Activated T-helper 9 cell treated with anti-CD3 and anti-CD28 coated beads, Interleukin-2, amount 50 U/mL, for 16 hours (primary cell): Measurements from ENCODE around the gene RAX2.

Experiments
- DNase-seq: peaks from one replicate; pipeline ENCODE4 v3.0.0-alpha.2; 2020; ENCODE audit warnings: low read depth

Gene RAX2

DNA sequence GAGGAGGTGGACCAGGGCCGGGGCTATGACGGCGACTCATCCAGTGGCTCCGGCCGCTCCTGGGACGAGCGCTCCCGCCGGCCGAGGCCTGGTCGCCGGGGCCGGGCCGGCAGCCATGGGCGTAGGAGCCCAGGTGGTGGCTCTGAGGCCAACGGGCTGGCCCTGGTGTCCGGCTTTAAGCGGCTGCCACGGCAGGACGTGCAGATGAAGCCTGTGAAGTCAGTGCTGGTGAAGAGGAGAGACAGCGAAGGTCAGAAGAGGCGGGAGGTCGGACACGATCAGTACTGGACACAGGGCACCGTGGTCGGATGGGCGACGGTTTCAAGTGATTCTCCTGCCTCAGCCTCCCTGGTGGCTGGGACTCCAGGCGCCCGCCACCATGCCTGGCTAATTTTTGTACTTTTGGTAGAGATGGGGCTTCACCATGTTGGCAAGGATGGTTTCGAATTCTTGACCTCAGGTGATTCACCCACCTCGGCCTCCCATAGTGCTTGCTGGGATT is 41.5 kb downstream of the RAX2 start:
- DNase-seq: no peak

DNA sequence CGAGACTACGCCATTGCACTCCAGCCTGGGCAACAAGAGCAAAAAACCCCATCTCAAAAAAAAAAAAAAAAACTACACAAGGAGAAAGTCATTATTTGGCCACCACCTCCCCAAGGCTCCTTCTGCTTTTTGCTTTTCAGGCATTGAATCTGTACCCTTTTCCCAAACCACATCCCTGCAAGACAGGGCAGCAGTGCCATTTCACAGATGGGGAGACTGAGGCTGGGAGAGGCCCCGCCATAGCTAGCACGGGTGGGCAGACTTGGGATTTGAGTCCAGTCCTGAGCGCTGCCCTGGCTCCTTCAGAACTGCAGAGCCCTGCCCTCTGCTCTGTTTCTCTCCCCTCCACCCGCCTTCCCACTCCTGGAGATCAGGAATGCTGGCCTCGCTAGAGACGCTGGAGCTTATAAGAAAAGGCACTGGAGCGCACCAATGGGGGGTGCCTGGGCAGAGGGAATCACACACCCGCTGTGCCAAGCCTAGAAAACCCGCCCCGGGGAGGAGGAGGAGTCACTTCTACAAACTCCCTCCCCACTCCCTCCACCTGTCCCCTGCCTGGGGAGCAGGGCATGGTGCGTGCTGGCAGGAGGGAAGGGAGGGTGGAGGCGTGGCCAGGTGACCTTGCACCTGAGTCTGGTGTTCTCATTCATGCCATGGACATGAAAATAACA is 46.3 kb downstream of the RAX2 start:
- no peak for DNase-seq

DNA sequence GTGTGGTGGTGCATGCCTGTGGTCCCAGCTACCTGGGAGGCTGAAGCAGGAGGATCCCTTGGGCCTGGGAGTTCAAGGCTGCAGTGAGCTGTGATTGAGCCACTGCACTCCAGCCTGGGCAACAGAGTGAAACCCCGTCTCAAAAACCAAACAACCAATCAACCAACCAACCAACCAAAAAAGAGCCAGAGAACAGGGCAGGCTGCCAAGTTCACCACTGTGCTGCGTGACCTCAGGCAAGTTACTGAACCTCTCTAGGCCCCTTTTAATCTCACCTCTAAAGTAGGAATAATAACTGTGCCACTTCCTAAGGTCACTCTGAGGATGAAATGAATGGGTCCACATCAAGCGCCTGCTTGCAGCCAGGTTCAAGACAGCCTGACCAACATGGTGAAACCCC is 46.9 kb downstream of the RAX2 start:
- DNase-seq: no peak

DNA sequence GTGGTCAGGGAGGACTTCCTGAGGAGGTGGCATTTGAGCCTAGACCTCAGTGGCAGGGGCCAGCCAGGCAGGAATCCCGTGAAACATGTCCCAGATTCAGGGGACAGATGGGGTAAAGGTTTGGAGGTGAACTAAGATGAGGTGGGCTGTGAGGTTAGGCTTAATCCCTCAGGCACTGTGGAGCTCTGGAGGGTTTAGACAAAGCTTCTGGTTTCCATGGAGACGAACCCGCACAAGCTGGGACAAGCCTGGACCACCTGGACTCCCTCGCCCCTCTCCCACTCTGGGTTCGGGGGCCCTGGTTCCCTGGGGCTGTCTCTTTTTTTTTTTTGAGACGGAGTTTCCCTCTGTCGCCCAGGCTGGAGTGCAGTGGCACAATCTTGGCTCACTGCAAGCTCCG is 48.1 kb downstream of the RAX2 start:
- DNase-seq: no peak

DNA sequence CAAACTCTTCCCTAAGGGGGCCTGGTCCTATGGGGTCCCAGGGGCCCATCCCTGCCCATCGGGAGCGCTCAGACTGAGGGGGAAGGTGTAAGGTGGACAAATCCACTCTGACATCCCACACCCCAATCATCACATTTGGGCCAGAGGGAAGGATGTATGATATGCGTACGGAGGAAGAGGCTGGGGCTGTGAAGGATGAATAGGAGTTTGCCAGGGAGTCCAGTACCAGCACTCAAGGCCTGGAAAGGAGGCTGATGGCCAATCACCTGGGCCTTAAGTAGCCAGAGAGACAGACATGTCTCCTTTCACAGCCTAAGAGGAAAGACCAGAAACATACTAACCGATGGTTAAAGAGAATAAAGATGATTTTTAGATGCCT is 48.9 kb downstream of the RAX2 start:
- no peak for DNase-seq

DNA sequence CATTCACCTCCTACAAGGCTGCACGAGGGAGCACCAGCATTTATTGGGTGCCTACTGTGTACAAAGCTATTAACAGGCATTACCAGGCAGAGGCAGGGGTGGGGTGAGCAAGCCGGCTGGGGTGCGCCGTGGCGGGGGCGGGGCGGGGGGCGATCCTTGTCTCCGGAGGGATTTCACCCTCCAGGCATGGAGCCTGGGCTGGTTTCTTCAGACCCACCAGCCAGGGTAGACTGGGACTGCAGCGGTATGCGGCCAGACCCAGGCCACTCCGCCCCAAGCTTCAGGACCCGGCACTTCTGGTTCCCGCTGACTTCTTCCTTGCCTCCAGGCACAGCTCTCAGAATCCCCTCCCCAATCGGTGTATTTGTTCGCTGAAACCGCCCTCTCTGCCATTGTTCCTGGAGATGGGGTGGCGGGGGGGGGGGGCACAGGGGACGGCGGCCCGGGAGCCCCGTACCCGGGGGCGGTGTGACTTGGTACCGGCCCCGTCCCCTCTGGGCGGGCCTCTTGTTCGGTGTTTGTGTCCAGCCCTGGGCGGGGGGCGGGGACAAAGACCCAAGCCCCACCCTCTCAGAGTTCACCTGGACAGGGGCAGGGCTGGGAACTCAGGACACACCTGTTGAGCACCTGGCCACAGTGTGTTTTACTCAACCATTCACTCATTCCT is 49.5 kb downstream of the RAX2 start:
- no peak for DNase-seq

DNA sequence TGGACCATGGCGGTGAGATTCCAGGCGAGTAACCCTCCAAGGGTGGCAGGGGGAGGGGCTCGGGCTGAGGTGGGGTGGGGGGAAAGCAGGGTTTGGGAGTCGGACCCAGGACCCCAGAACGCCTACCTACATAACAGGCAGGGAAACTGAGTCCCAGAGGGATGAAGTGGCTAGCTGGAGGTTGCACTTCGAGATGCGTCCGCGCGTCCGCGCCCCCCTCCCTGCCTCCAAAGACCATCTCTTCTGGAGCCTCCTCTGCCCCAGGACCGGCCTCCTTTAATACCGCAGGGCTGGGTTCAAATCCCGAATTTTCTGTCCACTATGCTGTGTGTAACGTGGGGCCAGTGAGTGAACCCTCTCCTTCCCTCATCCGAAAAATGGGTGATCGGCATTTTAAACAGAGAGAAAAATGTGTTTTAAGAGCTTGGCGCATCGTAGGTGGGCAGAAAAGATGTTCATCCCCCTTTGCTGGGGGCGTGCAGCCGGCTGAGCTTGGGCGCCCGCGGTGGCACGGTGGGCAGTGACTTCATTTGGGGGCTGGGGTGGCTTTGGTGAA is 50.1 kb downstream of the RAX2 start:
- no peak for DNase-seq

DNA sequence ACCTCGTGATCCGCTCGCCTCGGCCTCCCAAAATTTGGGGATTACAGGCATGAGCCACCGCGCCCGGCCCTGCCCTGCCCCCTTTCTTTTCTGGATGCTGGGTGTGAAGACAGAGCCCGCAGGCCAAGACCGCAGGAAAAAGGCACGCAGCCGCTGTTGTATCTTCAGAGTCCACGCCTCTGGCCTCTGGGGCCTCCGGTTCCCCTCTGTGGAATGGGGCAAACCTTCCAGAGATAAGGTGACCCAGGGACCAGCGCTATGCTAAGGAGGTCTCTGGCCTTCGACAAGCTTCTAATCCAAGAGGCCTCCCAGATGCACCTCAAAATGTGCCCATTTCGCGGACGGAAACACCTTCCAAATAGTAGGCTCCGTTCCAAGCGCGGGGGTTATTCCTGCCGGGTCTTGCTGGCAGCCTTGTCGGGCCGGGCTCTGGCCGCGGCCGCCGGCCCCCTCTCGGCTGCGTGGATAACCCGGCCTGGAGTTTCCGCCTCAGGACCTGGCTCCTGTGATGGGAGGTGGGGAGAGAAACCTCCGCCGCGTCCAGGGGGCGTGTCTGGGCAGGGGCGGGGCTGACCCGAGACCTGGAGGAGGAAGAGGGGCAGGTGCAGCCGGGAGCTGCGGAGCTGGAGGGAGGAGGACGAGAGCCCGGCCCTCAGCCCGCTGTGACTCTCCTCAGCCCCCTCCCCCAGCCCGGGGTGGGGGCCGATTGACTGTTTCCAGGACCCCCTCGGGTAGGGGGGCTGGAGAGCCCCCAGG is 50.7 kb downstream of the RAX2 start:
- DNase-seq: peak; percentile 83

DNA sequence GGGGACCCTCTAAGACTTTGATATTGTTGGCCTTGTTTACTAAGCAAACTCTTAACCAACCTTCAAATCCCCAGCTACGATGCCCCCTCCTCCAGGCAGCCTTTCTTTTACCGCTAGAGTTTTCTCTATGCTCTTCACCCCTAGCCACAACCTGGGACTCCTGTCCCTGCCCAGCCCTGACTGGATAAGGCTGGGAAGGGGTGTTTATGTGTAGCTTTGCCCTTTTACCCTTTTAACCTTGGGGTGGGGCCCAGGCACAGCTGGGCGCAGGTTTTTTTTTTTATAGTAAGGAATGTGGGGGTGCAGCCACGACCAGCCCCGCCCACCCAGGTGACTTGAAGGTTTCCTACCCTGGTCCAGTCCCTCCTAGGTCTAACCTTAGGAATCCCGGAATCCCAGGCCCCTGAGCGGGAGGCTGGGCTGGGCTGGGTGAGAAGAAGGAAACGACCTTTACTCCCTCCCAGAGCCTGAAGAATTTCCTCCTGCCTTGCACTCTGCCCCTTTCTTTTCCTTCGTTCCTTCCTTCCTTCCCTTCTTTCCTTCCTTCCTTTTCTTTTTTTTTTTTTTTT is 51.6 kb downstream of the RAX2 start:
- no peak for DNase-seq

DNA sequence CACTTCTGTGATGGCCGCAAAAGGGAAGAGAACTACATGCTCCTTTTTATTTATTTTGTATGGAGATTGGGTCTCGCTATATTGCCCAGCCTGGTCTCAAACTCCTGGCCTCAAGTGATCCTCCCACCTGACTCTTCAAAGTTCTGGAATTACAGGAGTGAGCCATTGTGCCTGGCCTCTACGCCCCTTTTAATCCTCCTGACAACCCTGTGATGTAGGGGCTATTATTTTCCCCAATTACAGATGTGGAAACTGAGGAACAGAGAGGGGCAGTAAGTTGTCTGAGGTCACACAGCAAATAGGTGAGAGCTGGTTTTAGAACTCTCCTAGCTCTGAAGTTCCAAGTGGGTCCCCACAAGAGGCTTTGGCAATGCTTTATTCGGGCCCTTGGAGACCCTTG is 52.2 kb downstream of the RAX2 start:
- no peak for DNase-seq
